Forelimb muscle (tissue), 1 donor: Measurements from ENCODE around the gene OTULINL. TPM values are rescaled to one million over a fixed set of nuclear protein-coding genes. Genes with fewer than 3 reads are reported as not detected.

Source experiments
- polyA plus RNA-seq: library from polyadenylated mRNA; unstranded; fragments of 120-200 nt; gene quantifications from one replicate; pipeline ENCODE4 v1.2.1, GENCODE V29; 2013; ENCODE audit not compliant: insufficient read length

The OTULINL gene
- polyA plus RNA-seq, 1 donor, result 2.7 TPM

Other genes starting within 250 kb of the OTULINL start
- gene OTULIN, start 82.9 kb downstream of the OTULINL start, polyA plus RNA-seq, result 14.3 TPM